IPS-15b (cell line): ENCODE results near the gene PNPLA2.
A peak's percentile ranks its signal among the peaks of the same experiment; 100 is the strongest.

ENCODE experiments used
- H3K27me3 ChIP-seq: one replicate; pipeline ENCODE4 v1.6.1; 2013; ENCODE audit warnings: low read length; ENCODE audit not compliant: control insufficient read depth, insufficient read depth
- H3K36me3 ChIP-seq: one replicate; pipeline ENCODE4 v1.6.1; 2013; ENCODE audit warnings: low read length; ENCODE audit not compliant: control insufficient read depth, insufficient read depth
- H3K4me1 ChIP-seq: one replicate; pipeline ENCODE4 v1.6.1; 2013; ENCODE audit warnings: mild to moderate bottlenecking, low read length; ENCODE audit not compliant: control insufficient read depth, insufficient read depth
- H3K4me3 ChIP-seq: one replicate; pipeline ENCODE4 v1.5.1; 2013; ENCODE audit warnings: low read depth, low read length
- H3K9ac ChIP-seq: one replicate; pipeline ENCODE4 v1.6.1; 2013; ENCODE audit warnings: low read depth, mild to moderate bottlenecking, low read length
- H3K9me3 ChIP-seq: one replicate; pipeline ENCODE4 v1.6.1; 2013; ENCODE audit warnings: mild to moderate bottlenecking, low read length; ENCODE audit not compliant: control insufficient read depth, insufficient read depth

Gene PNPLA2

DNA sequence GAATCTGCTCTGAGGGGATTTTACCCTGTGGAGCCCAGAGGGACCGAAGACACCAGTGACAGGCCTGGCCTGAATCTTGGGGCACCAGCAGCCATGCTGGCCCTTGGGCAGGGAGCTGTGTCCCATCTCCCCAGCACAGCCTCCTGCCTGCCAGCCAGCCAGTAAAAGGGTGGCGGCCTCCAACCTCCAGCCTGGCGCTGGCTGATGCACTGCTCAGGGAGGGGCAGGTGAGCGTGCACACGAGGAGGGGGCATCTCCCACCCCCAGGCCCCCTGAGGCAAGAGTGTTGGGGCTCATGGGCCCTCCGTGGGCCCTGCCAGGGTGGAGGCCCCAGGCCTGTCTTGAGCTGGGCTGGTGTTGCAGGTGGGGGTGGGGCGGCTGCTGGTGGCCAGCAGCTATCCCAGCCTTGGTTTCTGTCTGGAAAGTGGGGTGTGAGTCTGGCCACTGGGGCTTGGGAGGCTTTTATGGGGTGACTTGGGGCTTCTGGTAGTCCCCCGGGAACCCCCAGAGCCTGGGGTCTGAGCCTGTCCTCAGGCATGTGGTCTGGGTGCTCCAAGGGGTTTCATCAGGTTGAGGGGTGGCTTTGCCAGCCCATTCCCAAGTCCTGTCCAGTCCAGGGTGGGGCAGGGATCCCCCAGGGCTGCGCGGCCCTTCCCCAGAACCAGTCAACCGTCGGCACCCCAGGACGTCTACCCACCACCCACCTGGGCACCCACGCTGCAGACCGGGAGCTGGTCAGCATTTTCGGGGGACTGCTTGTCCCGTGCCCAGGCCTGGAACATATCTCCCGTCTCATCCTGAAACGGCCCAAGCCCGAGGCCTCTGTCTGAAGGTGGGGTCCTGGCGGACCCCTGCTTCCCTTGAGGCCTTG lies 41.8 kb downstream of the PNPLA2 start:
- Histone ChIP-seq H3K27me3 (no peaks in the 10 kb centered on the region), H3K9ac (no peak overlapping the region), H3K9me3 (no peaks in the 10 kb centered on the region), H3K36me3 (peaks cover 20% of the 10 kb centered on the region), H3K4me1 (no peaks in the 10 kb centered on the region), H3K4me3 (no peak overlapping the region)

- H3K4me1 ChIP-seq, result no peaks in the 10 kb centered on the region
Observed at GRCh38 chr11:861105-861479, 42.4 kb downstream of the PNPLA2 start.

GRCh38 chr11:862081-862661 lies 43.5 kb downstream of the PNPLA2 start:
- H3K4me3 ChIP-seq, result peak overlapping the region; percentile 32
- peaks cover 28% of the 10 kb centered on the region for H3K36me3 ChIP-seq
- no peaks in the 10 kb centered on the region for H3K4me1 ChIP-seq
- H3K9me3 ChIP-seq, result no peaks in the 10 kb centered on the region
- H3K9ac ChIP-seq, result no peak overlapping the region
- no peaks in the 10 kb centered on the region for H3K27me3 ChIP-seq

More at GRCh38 chr11:861105-861479, 42.4 kb downstream of the PNPLA2 start:
- no peak overlapping the region for H3K4me3 ChIP-seq
- H3K9ac ChIP-seq, result no peak overlapping the region
- H3K36me3 ChIP-seq, result peaks cover 24% of the 10 kb centered on the region
- H3K27me3 ChIP-seq, result no peaks in the 10 kb centered on the region
- no peaks in the 10 kb centered on the region for H3K9me3 ChIP-seq

- peak overlapping the region; percentile 32 for H3K4me3 ChIP-seq
Observed at GRCh38 chr11:862696-863022, 43.9 kb downstream of the PNPLA2 start.

DNA sequence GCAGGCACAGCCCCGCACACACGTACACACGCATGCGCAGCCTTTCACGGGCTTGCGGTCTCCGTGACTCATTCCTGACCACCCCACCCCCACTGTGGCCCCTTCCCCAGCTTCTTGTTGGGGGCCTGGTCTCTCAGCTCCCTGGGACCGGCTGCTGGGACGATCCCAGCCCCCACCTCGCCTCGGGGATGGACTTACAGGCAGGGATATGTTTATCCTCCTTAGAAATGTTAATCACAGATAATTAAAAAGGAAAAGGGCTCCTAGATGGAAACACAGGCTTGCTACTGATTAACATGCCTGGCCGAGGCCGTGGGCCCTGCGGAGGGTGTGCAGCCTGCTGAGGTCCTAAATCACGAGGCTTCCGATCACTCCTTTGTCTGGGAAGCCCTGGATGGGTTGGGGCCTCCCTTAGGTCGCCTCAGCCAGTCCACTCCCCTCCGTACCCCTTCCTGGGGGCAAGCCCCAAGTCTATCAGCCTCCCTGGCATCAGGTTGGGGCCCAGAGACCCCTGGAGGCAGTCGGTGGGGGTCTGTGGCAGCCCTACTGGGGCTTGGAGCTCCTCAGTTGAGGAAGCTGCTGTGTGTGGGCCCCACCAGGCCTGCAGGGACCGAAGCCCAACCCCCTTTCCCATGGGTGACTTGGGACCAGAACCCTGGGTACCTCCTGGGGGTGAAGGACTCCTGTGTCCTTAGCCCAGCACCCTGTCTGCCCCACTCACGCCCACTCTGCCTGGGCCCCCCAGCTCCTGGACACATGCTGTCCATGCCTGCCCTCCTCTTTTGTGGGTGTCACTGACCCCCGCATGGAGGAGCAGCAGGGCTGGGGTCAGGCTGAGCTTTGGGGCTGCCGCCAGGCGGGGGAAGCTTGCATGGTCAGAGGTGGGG lies 44.6 kb downstream of the PNPLA2 start:
- Histone ChIP-seq H3K9ac (peak overlapping the region; percentile 5), H3K4me1 (no peaks in the 10 kb centered on the region), H3K9me3 (no peaks in the 10 kb centered on the region), H3K27me3 (no peaks in the 10 kb centered on the region), H3K4me3 (peak overlapping the region; percentile 8), H3K36me3 (peaks cover 29% of the 10 kb centered on the region)

More at GRCh38 chr11:862696-863022, 43.9 kb downstream of the PNPLA2 start:
- Histone ChIP-seq H3K9me3 (no peaks in the 10 kb centered on the region), H3K36me3 (peaks cover 29% of the 10 kb centered on the region), H3K4me1 (no peaks in the 10 kb centered on the region), H3K9ac (peak overlapping the region; percentile 5), H3K27me3 (no peaks in the 10 kb centered on the region)

- peaks cover 32% of the 10 kb centered on the region for H3K36me3 ChIP-seq
- H3K4me3 ChIP-seq, result no peak overlapping the region
- H3K4me1 ChIP-seq, result no peaks in the 10 kb centered on the region
- no peak overlapping the region for H3K9ac ChIP-seq
- H3K9me3 ChIP-seq, result no peaks in the 10 kb centered on the region
- H3K27me3 ChIP-seq, result no peaks in the 10 kb centered on the region
Observed at GRCh38 chr11:863910-864827, 45.5 kb downstream of the PNPLA2 start.

DNA sequence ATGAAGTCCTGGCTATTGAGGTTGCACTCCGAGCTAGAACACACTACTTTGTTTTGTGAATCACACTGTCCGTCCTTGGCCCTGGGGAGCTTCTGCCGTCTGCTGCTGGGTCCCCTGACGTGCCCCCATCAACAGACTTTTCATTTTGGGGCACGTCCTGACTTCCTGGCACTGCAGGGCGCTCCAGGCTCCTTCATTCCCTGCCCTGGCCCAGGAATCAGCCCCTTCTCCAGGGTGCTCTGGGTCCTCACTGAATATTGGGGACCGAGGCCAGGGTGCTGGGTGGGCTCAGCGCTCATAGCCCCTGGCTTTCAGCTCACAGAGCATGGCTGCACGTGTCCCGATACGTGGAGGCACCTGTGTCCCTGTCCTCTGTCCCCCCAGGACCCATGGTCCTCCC lies 46.2 kb downstream of the PNPLA2 start:
- H3K9ac ChIP-seq, result no peak overlapping the region
- peaks cover 34% of the 10 kb centered on the region for H3K36me3 ChIP-seq
- no peaks in the 10 kb centered on the region for H3K4me1 ChIP-seq
- no peaks in the 10 kb centered on the region for H3K9me3 ChIP-seq
- H3K27me3 ChIP-seq, result no peaks in the 10 kb centered on the region
- no peak overlapping the region for H3K4me3 ChIP-seq

DNA sequence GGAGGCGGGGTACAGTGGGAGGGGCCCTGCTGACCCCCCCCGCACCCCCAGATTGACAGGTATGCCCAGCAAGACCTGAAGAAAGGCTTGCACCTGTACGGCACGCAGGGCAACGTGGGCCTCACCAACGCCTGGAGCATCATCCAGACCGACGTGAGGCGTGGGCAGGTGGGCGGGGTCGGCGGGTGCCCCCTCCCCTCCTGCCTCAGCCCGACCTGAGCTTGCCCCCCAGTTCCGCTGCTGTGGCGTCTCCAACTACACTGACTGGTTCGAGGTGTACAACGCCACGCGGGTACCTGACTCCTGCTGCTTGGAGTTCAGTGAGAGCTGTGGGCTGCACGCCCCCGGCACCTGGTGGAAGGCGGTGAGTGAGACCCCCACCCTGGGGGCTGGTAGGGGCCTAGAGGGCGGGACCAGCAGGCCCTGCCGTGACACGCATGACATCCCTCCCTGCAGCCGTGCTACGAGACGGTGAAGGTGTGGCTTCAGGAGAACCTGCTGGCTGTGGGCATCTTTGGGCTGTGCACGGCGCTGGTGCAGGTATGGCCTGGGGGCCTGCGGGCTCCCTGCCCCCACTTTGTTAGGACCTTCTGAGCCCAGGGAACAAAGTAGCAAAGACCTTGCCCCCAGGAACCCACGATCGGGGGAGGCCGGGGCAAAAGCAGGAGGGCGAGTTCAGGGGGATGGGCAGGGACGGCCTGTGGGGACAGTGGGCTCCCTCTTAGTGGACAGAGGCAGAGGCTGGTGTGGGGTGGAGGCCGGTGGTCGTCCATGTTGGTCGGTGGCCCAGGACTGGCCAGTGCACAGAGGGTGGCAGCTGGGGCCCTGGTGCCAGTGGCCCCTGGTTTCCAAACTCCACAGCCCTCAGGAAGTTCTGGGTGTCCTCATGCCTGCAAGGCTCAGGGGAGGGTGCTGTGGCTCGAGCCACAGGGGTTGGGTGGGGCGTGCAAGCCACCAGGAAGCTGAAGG lies 47.0 kb downstream of the PNPLA2 start:
- Histone ChIP-seq H3K4me1 (no peaks in the 10 kb centered on the region), H3K9me3 (no peaks in the 10 kb centered on the region), H3K27me3 (no peaks in the 10 kb centered on the region), H3K9ac (no peak overlapping the region), H3K4me3 (no peak overlapping the region), H3K36me3 (peaks cover 37% of the 10 kb centered on the region)

DNA sequence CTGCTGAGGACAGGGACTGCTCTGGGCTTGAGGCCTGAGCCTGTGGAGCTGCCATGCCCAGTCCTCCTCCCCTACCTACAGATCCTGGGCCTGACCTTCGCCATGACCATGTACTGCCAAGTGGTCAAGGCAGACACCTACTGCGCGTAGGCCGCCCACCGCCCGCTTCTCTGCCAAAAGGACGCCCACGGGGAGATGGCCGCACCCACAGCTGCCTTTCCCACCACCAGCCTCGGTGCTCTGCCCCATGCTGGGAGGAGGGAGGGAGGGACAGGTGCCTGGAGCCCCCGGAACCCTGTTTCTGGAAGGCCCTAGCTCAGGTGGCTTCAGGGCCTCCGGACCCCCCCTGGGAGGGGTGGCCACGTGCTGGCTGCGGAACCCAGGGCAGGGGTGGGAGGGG lies 47.8 kb downstream of the PNPLA2 start:
- no peaks in the 10 kb centered on the region for H3K27me3 ChIP-seq
- no peaks in the 10 kb centered on the region for H3K4me1 ChIP-seq
- H3K9me3 ChIP-seq, result no peaks in the 10 kb centered on the region
- no peak overlapping the region for H3K4me3 ChIP-seq
- H3K9ac ChIP-seq, result no peak overlapping the region
- H3K36me3 ChIP-seq, result peaks cover 41% of the 10 kb centered on the region

DNA sequence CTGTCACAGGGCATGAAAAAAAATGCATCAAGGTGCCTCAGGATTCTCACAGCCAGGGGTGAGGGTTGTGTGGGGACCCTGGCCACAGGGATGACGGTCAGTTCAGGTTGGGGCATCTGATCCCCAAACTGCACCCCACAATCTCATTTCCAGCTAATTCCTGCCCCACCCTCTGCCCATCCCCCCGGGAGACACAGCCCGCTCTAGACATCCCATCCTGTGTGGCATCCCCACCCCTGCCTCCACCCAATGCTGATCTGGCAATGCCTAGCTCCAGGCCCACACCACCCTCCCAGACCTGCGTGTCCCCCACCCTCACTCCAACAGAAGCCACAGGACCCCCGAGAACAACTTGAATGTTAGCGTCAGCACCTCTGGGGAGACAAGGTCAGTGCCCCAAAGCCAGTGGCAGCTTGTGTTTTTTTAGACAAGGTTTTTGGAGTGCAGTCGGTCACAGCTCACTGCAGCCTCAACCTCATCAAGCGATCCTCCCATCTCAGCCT lies 49.2 kb downstream of the PNPLA2 start:
- H3K4me1 ChIP-seq, result no peaks in the 10 kb centered on the region
- H3K4me3 ChIP-seq, result no peak overlapping the region

More for the DNA sequence above, 49.2 kb downstream of the PNPLA2 start:
- no peak overlapping the region for H3K9ac ChIP-seq
- peaks cover 47% of the 10 kb centered on the region for H3K36me3 ChIP-seq
- no peaks in the 10 kb centered on the region for H3K27me3 ChIP-seq
- no peaks in the 10 kb centered on the region for H3K9me3 ChIP-seq
